Measurements from ENCODE around the gene TBX10.

DNA sequence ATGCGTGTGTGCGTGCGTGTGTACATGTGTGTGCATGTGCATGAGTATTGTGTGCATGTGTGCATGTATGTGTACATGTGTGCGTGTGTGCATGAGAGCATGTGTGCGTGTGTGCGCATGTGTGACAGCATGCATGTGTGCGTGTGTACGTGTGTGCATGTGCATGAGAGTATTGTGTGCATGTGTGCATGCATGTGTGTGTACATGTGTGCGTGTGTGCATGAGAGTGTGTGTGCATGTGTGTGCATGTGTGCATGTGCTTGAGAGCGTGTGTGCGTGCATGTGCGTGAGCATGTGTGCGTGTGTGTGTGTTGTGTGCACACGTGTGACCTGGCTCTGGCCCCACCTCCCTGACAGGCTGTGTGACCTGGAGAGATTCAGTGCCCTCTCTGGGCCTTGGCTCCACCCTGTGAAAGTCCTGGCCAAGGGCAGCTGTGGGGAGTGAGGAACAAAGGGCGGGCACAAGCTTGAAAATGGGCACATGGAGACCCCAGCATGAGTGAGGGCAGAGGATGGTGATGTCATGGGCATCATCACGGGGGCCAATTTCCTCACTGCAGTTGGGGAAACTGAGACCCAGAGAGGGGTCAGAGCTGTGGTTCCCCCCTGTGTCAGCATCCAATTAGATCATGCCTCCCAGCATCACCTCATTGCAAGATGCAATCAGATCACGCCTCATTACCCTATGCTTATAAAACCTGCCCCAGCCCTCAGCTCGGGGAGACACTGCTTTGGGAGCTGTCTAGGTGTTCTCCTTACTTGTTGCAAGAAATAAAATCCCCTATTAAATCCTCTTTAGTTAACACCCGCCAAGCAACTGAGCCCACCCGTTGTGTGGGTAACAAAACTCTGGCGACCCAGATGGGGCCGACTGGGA lies 10.3 kb upstream of the TBX10 start:
- peak; percentile 20; the same call in 1 of the 2 replicates for TF ChIP-seq POLR2AphosphoS5 (IDR thresholded peaks at IDR 0.05; ENCODE audit: borderline replicate concordance, low read depth, low read length)
- TF ChIP-seq EZH2 (IDR thresholded peaks at IDR 0.05), result no peak
- TF ChIP-seq FOXP2 (optimal IDR thresholded peaks at IDR 0.05; ENCODE audit: control extremely low read depth, extremely low read length, insufficient read depth), result no peak
